Neural cell (in vitro differentiated cells): ENCODE measurements around the gene ASH1L.

Experiments used
- CTCF ChIP-seq: fragments of 450-650 bp; IDR thresholded peaks from 2 replicates; pipeline ENCODE4 v1.5.1; 2014; ENCODE audit warnings: antibody characterized with exemption, mild to moderate bottlenecking, moderate library complexity; ENCODE audit not compliant: poor library complexity, severe bottlenecking
- POLR2AphosphoS5 ChIP-seq: IDR thresholded peaks from 2 replicates; pipeline ENCODE4 v1.6.1; 2012

GRCh38 chr1:155553349-155553748 lies 9.3 kb downstream of the ASH1L start:
- TF ChIP-seq POLR2AphosphoS5 (no peak), CTCF (no peak)
